Natural killer cell (primary cell): ENCODE measurements around the gene PROX2. TPM values are rescaled to one million over a fixed set of nuclear protein-coding genes. Genes with fewer than 3 reads are reported as not detected.

Experiments used
- ATAC-seq, 3 donors: fragments of 150-1000 bp in 2 of 3; fragments of 200-7000 bp in 1 of 3; cut with Tn5 transposase; 1 replicate in 1 of 3; 2 replicates in 2 of 3; pipeline ENCODE4 v1.10.0; 2021; ENCODE audit warnings: mild to moderate bottlenecking in 2 of 3, moderate library complexity in 2 of 3
- DNase-seq, 2 donors: peaks; one replicate each; pipeline versions ENCODE4 v3.0.0 to v3.0.0-alpha.2; 2013 to 2021; ENCODE audit warnings: mixed read lengths in 1 of 2
- H3K27ac ChIP-seq: one replicate; pipeline ENCODE4 v1.5.1; 2013; ENCODE audit warnings: mild to moderate bottlenecking, low read length
- H3K27me3 ChIP-seq: one replicate; pipeline ENCODE4 v1.6.1; 2013; ENCODE audit warnings: low read length; ENCODE audit not compliant: control insufficient read depth, insufficient read depth
- H3K36me3 ChIP-seq: one replicate; pipeline ENCODE4 v1.6.1; 2013; ENCODE audit warnings: low read length; ENCODE audit not compliant: control insufficient read depth, insufficient read depth
- H3K4me1 ChIP-seq: one replicate; pipeline ENCODE4 v1.6.1; 2013; ENCODE audit warnings: low read length; ENCODE audit not compliant: control insufficient read depth, insufficient read depth
- H3K4me3 ChIP-seq: one replicate; pipeline ENCODE4 v1.5.1; 2013; ENCODE audit warnings: low read length
- H3K9me3 ChIP-seq: one replicate; pipeline ENCODE4 v1.6.1; 2013; ENCODE audit warnings: low read length; ENCODE audit not compliant: control insufficient read depth, insufficient read depth
- H3K27ac Mint-ChIP-seq, 2 donors: one replicate each; pipeline ENCODE4 v1.8.0; 2022; ENCODE audit warnings: mild to moderate bottlenecking in 2 of 2, mixed read lengths in 2 of 2, moderate library complexity in 1 of 2
- H3K27me3 Mint-ChIP-seq, 2 donors: one replicate each; pipeline ENCODE4 v1.8.0; 2022; ENCODE audit warnings: low read depth in 2 of 2, mixed read lengths in 2 of 2
- H3K36me3 Mint-ChIP-seq: one replicate; pipeline ENCODE4 v1.8.0; 2022; ENCODE audit warnings: mixed read lengths
- H3K4me1 Mint-ChIP-seq, 2 donors: one replicate each; pipeline ENCODE4 v1.8.0; 2022; ENCODE audit warnings: mixed read lengths in 2 of 2
- H3K4me3 Mint-ChIP-seq: one replicate; pipeline ENCODE4 v1.8.0; 2022; ENCODE audit warnings: mild to moderate bottlenecking, moderate library complexity, mixed read lengths
- H3K9me3 Mint-ChIP-seq, 2 donors: one replicate each; pipeline ENCODE4 v1.8.0; 2022; ENCODE audit warnings: mixed read lengths in 2 of 2
- WGBS: methylation state at CpG from one replicate; pipeline ENCODE4 v1.1.7; 2013; ENCODE audit warnings: missing lambda C conversion rate; ENCODE audit not compliant: insufficient coverage; 5-methylcytosine and 5-hydroxymethylcytosine counted together
- intact Hi-C: fragments of 100-400 bp; cut with micrococcal nuclease; formaldehyde crosslinking; loops from one replicate; pipeline ENCODE4 v1.14.2; 2022
- total RNA-seq, 4 donors: library from RNA; stranded (reverse); fragments of 120-200 nt in 1 of 4; gene quantifications; one replicate each; pipeline versions ENCODE4 v1.2.3 to v1.2.4, GENCODE V29; 2013 to 2022
- TF ChIP-seq, protein P1 (sequence below): fragments of 200-600 bp; IDR thresholded peaks from one replicate; pipeline ENCODE4 v1.8.0; 2022; ENCODE audit warnings: antibody characterized with exemption

Gene PROX2
- total RNA-seq, 3 donors from 2014 or later (not counting 1 experiment from before 2014, with no cell fraction given): 5.1 to 7.1 (median 5.7) TPM

DNA sequence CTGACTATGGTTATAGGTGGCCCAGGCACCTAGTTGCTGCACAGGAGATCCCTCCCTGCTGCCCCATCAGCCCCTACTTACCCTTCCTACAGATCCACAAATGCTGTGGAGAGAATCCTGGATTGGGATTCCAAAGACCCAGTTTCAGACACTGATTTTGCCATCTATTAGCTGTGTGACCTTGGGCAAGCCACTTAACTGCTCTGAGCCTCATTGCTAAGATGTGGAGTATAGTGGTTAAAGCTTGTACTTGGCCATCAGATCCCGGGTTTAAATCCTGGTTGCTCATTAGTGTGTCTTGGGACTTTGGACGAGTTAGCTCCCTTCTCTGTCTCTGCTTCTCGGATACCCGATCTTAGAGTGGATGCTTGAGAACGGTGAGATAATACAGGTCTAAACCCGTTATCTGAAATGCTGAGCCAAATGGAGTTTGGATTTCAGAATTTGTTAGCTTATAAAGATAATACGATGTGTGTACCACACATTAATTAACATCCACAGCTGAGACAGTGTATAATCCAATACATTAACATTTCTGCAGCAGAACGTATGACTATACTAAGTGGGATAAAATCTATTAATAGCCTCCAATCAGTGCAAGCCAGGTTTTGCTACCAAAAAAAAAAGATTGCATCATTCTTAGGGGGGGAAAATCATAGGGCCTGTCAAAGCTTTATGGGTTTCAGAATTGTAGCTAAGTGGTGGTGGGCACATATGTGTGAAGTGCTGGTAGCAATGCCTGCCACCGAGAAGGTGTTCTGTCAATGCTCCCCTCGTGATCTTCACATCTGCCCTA, 16.0 kb downstream of the PROX2 start:
- 88% methylated on average over 8 of the region's 10 CpGs for WGBS
- H3K27ac Mint-ChIP-seq: no peak overlapping the region

DNA sequence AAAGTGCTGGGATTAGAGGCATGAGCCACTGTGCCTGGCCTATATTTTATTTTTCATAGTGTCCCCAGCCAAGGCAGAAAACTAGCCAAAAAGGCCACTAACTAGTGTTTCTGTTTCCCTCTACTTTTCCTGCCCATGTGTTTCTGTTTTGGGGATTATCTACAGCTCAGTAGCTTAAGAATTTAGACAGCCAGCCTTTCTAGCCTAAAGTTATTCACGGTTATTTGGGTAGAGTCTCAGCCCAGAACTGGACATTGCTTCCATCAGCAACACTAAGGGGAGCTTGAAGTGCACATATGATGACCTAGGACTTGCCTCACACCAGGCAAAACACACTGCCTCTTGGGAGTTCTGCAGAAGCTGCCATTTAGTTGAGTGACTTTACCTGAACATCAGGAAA, 17.9 kb downstream of the PROX2 start:
- Mint-ChIP-seq H3K9me3 (no peaks in the 10 kb centered on the region), H3K4me1 (peaks cover 0 to 9% of the 10 kb centered on the region in 2 donors), H3K27ac (no peak overlapping the region), H3K36me3 (no peaks in the 10 kb centered on the region), H3K4me3 (no peak overlapping the region), H3K27me3 (no peaks in the 10 kb centered on the region)
- DNase-seq: no peak
- TF ChIP-seq, protein P1, sequence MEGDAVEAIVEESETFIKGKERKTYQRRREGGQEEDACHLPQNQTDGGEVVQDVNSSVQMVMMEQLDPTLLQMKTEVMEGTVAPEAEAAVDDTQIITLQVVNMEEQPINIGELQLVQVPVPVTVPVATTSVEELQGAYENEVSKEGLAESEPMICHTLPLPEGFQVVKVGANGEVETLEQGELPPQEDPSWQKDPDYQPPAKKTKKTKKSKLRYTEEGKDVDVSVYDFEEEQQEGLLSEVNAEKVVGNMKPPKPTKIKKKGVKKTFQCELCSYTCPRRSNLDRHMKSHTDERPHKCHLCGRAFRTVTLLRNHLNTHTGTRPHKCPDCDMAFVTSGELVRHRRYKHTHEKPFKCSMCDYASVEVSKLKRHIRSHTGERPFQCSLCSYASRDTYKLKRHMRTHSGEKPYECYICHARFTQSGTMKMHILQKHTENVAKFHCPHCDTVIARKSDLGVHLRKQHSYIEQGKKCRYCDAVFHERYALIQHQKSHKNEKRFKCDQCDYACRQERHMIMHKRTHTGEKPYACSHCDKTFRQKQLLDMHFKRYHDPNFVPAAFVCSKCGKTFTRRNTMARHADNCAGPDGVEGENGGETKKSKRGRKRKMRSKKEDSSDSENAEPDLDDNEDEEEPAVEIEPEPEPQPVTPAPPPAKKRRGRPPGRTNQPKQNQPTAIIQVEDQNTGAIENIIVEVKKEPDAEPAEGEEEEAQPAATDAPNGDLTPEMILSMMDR: no peak
- H3K27ac ChIP-seq: no peak overlapping the region
- 81% methylated on average over 1 of the region's 1 CpG for WGBS
- H3K36me3 ChIP-seq: no peaks in the 10 kb centered on the region
- H3K27me3 ChIP-seq: no peaks in the 10 kb centered on the region
- ATAC-seq: no peak
- H3K9me3 ChIP-seq: no peaks in the 10 kb centered on the region
- intact Hi-C loops: no loop called here
- no peak overlapping the region for H3K4me3 ChIP-seq
- H3K4me1 ChIP-seq: peaks cover 5% of the 10 kb centered on the region

More for the DNA sequence above, 16.0 kb downstream of the PROX2 start:
- no peak for DNase-seq
- Mint-ChIP-seq H3K36me3 (no peaks in the 10 kb centered on the region), H3K9me3 (no peaks in the 10 kb centered on the region), H3K4me3 (no peak overlapping the region), H3K4me1 (peaks cover 0 to 7% of the 10 kb centered on the region in 2 donors), H3K27me3 (no peaks in the 10 kb centered on the region)
- no peak for ATAC-seq
- no peak overlapping the region for H3K4me3 ChIP-seq
- no peaks in the 10 kb centered on the region for H3K9me3 ChIP-seq
- peaks cover 5% of the 10 kb centered on the region for H3K4me1 ChIP-seq
- no peak overlapping the region for H3K27ac ChIP-seq
- TF ChIP-seq, protein P1: no peak
- no peaks in the 10 kb centered on the region for H3K27me3 ChIP-seq
- H3K36me3 ChIP-seq: no peaks in the 10 kb centered on the region
- intact Hi-C loops: loop anchor here (10.0 kb wide), 1 partner anchor 145 kb away; the partner anchor contains the start of gene EIF2B2

DNA sequence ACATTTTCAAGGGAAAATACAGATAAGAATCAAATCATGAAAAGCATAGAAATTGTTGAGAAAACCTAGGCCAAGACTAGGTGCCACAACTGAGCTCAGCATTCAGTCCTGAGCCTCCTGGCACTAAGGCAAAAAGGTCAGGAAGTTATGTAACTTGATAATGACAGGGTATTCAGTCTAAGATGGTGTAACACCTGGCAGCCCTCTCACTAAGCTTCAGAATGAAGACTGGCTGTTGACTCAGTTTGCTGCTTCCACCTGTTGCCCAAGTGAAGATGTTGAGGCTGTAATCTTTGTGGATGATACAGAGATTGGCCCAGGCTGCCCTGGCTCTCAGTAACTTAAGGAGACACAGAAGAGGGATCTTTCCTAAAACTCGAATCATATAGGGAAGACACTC, 19.6 kb downstream of the PROX2 start:
- H3K4me3 Mint-ChIP-seq: no peak overlapping the region
- no peaks in the 10 kb centered on the region for H3K9me3 Mint-ChIP-seq
- Histone ChIP-seq H3K9me3 (no peaks in the 10 kb centered on the region), H3K36me3 (no peaks in the 10 kb centered on the region), H3K27ac (no peak overlapping the region), H3K27me3 (no peaks in the 10 kb centered on the region), H3K4me3 (no peak overlapping the region), H3K4me1 (peaks cover 5% of the 10 kb centered on the region)
- H3K27ac Mint-ChIP-seq: no peak overlapping the region
- DNase-seq (no peak), ATAC-seq (no peak)
- no peaks in the 10 kb centered on the region for H3K36me3 Mint-ChIP-seq
- H3K4me1 Mint-ChIP-seq: peaks cover 0 to 12% of the 10 kb centered on the region in 2 donors
- no peaks in the 10 kb centered on the region for H3K27me3 Mint-ChIP-seq
- TF ChIP-seq, protein P1: no peak
- 82% methylated on average over 1 of the region's 1 CpG for WGBS
- intact Hi-C loops: no loop called here
